AG04450 (cell line): ENCODE measurements around the gene PACSIN1. TPM values are rescaled to one million over a fixed set of nuclear protein-coding genes. Genes with fewer than 3 reads are reported as not detected.

ENCODE experiments used
- CTCF ChIA-PET: fragments of 300-600, 350-600 bp; formaldehyde crosslinking; extraction: SDS; loops from one replicate; lab custom pipeline; 2022; ENCODE audit warnings: antibody characterized with exemption, inconsistent platforms; lab: Charles Lee
- POLR2A ChIA-PET: fragments of 350-600 bp; formaldehyde crosslinking; extraction: SDS; loops from one replicate; lab custom pipeline; 2021; ENCODE audit warnings: antibody characterized with exemption, inconsistent platforms; lab: Yijun Ruan, JAX
- DNase-seq: peaks from one replicate; pipeline ENCODE4 v3.0.0-alpha.2; 2011; ENCODE audit warnings: low read depth, low spot score
- H3K27ac ChIP-seq: one replicate; pipeline ENCODE4 v1.5.1; 2012; ENCODE audit warnings: low read depth, low read length, control low read depth
- H3K27me3 ChIP-seq: one replicate; pipeline ENCODE4 v1.6.0; 2012; ENCODE audit warnings: low read length; ENCODE audit not compliant: control insufficient read depth, insufficient read depth
- H3K4me3 ChIP-seq: 2 replicates; pipeline ENCODE4 v1.5.1; 2011; ENCODE audit warnings: mild to moderate bottlenecking, low read depth, low read length, control low read depth
- H3K9me3 ChIP-seq: 2 replicates; pipeline ENCODE4 v1.5.1; 2012; ENCODE audit warnings: low read length; ENCODE audit not compliant: control insufficient read depth, insufficient read depth
- polyA minus RNA-seq: library from RNA; depleted of rRNA, polyadenylated mRNA; stranded (reverse); fragments of >200 nt; gene quantifications from 2 replicates; pipeline ENCODE4 v1.2.3, GENCODE V29; 2011; rRNA and poly(A)+ RNA removed
- polyA plus RNA-seq: library from polyadenylated mRNA; depleted of rRNA; stranded (reverse); fragments of >200 nt; gene quantifications from 2 replicates; pipeline ENCODE4 v1.2.3, GENCODE V29; 2011; rRNA removed
- TF ChIP-seq, protein P1 (sequence below): IDR thresholded peaks from 2 replicates; pipeline ENCODE4 v1.5.1; 2011; ENCODE audit warnings: low read depth, low read length, control low read depth, inconsistent platforms

Gene PACSIN1
- polyA plus RNA-seq (0.04 TPM in 1 of 2 replicates, not detected in the other), polyA minus RNA-seq (not detected in 2 replicates)

DNA sequence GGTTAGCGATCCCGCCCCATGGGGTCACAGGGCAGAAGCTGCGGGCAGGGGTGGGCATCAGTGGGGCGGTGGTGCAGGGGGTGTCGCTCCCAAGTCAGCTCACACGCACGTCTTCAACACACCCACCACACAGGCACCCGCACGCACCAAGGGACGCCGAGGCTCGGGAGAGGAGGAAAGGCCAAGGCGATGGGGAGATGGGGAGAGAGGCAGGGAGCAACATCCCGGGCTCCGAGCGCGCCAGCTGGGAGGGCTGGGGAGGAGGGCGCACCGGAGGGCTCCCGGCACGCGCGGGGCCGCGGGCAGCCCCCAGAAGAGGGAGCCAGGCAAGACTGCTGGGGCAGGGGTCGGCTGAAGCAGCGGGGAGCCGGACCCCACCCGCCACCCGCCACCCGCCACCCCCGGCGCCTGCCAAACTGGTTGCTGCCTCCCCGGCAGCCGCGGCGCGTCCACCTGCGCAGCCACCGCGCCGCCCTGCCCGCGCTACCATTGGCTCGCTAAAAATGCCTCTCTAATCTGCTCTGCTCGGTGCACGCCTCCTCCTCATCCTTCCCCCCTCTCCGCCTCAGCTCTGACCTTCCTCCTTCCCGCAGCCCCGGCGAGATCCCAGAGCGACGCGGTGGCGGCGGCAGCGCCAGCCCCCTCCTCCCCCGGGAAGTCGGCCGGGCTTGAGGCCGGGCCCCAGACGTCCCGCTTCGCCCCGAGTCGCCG is at the start of gene PACSIN1:
TSS of gene PACSIN1 (plus strand) at position 546 of the 711 bp plus-strand sequence. CDS start 60,230 bp downstream, outside the sequence.
- POLR2A ChIA-PET, result interaction anchor here (0.8 kb wide), 1 partner anchor 91 kb away, joined by 3 read pairs; the partner anchor contains the start of gene SPDEF
- peak within 1 kb of the TSS; percentile 39 for H3K4me3 ChIP-seq
- H3K27ac ChIP-seq, result no peak within 1 kb of the TSS
- DNase-seq, result no peak
- H3K27me3 ChIP-seq, result peaks cover 10% of the 10 kb centered on the region
- TF ChIP-seq, protein P1, sequence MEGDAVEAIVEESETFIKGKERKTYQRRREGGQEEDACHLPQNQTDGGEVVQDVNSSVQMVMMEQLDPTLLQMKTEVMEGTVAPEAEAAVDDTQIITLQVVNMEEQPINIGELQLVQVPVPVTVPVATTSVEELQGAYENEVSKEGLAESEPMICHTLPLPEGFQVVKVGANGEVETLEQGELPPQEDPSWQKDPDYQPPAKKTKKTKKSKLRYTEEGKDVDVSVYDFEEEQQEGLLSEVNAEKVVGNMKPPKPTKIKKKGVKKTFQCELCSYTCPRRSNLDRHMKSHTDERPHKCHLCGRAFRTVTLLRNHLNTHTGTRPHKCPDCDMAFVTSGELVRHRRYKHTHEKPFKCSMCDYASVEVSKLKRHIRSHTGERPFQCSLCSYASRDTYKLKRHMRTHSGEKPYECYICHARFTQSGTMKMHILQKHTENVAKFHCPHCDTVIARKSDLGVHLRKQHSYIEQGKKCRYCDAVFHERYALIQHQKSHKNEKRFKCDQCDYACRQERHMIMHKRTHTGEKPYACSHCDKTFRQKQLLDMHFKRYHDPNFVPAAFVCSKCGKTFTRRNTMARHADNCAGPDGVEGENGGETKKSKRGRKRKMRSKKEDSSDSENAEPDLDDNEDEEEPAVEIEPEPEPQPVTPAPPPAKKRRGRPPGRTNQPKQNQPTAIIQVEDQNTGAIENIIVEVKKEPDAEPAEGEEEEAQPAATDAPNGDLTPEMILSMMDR, result no peak
- H3K9me3 ChIP-seq, result no peaks in the 10 kb centered on the region; the same call in 1 of the 2 replicates
- CTCF ChIA-PET, result interaction anchor here (1.2 kb wide), 1 partner anchor 143 kb away, joined by 3 read pairs; no protein-coding TSS in a partner anchor

GRCh38 chr6:34416877-34417371 is 49.0 kb upstream of the PACSIN1 start:
- H3K27me3 ChIP-seq, result no peaks in the 10 kb centered on the region
- no peak overlapping the region for H3K4me3 ChIP-seq
- no peak for DNase-seq
- POLR2A ChIA-PET, result interaction anchor here (0.7 to 2.8 kb wide), 3 partner anchors 9 to 280 kb away, joined by 3 to 30 read pairs (median 3); partner anchors contain the start of genes ILRUN and RPS10
- TF ChIP-seq, protein P1, result no peak
- H3K27ac ChIP-seq, result no peak overlapping the region
- H3K9me3 ChIP-seq, result no peaks in the 10 kb centered on the region
- CTCF ChIA-PET, result interaction anchor here (0.7 to 3.5 kb wide), 3 partner anchors 167 to 642 kb away, joined by 4 to 30 read pairs (median 8); partner anchors contain the start of gene SMIM29

GRCh38 chr6:34418367-34418766 is 47.5 kb upstream of the PACSIN1 start:
- no peak overlapping the region for H3K4me3 ChIP-seq
- no peaks in the 10 kb centered on the region for H3K27me3 ChIP-seq
- no peaks in the 10 kb centered on the region for H3K9me3 ChIP-seq
- CTCF ChIA-PET, result interaction anchor here (2.3 kb wide), 1 partner anchor 169 kb away, joined by 11 read pairs; the partner anchor contains the start of gene SMIM29
- H3K27ac ChIP-seq, result no peak overlapping the region
- POLR2A ChIA-PET, result no interaction called here
- DNase-seq, result no peak
- TF ChIP-seq, protein P1, result no peak

DNA sequence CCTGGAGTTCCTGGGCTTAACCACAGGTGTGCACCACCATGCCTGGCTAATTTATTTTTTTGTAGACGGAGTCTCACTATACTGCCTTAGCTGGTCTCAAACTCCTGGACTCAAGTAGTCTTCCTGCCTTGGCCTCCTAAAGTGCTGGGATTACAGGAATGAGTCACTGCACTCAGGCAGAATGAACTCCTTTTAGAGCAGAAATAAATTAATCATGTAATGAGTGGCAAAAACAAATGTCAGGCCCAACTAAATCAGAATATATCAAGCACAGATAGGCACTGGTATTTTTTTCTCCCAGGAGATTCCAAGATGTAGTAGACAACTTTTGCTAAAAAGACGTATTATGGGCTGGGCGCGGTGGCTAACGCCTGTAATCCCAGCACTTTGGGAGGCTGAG is 42.6 kb upstream of the PACSIN1 start:
- CTCF ChIA-PET, result interaction anchor here (0.8 to 1.9 kb wide), 3 partner anchors 30 to 227 kb away, joined by 5 to 6 read pairs (median 5); no protein-coding TSS in a partner anchor
- DNase-seq, result no peak

More for the DNA sequence above, 42.6 kb upstream of the PACSIN1 start:
- Histone ChIP-seq H3K4me3 (no peak overlapping the region), H3K9me3 (no peaks in the 10 kb centered on the region; the same call in 1 of the 2 replicates), H3K27ac (no peak overlapping the region), H3K27me3 (no peaks in the 10 kb centered on the region)
- TF ChIP-seq, protein P1, result no peak
- POLR2A ChIA-PET, result interaction anchor here (0.7 kb wide), 2 partner anchors 185 to 186 kb away, joined by 3 to 6 read pairs; partner anchors contain the start of gene HMGA1
